ENCODE data around the gene MTOR.

GRCh38 chr1:11211925-11212587, 50.3 kb downstream of the MTOR start:
- TF ChIP-seq CTCF (IDR thresholded peaks at IDR 0.05) (no peak), POLR2AphosphoS5 (IDR thresholded peaks at IDR 0.05; ENCODE audit: insufficient read depth in 1 of 2, low read depth in 1 of 2) (no peak)

All from vagina (tissue), 2 donors.